GM18907 (cell line): Measurements from ENCODE around the gene ZNRF1.

Experiments
- ATAC-seq: cut with Tn5 transposase; IDR thresholded peaks from one replicate; pipeline ENCODE4 v1.9.1; 2021; ENCODE audit warnings: mild to moderate bottlenecking, moderate library complexity; ENCODE audit not compliant: unreplicated experiment

The ZNRF1 gene

GRCh38 chr16:75058806-75059205 is 60.0 kb downstream of the ZNRF1 start:
- ATAC-seq: no peak

GRCh38 chr16:75059411-75059810 is 60.6 kb downstream of the ZNRF1 start:
- ATAC-seq: no peak

- no peak for ATAC-seq
These were observed 61.9 kb downstream of the ZNRF1 start for GRCh38 chr16:75060723-75061122.

GRCh38 chr16:75061669-75062068 is 62.8 kb downstream of the ZNRF1 start:
- no peak for ATAC-seq

DNA sequence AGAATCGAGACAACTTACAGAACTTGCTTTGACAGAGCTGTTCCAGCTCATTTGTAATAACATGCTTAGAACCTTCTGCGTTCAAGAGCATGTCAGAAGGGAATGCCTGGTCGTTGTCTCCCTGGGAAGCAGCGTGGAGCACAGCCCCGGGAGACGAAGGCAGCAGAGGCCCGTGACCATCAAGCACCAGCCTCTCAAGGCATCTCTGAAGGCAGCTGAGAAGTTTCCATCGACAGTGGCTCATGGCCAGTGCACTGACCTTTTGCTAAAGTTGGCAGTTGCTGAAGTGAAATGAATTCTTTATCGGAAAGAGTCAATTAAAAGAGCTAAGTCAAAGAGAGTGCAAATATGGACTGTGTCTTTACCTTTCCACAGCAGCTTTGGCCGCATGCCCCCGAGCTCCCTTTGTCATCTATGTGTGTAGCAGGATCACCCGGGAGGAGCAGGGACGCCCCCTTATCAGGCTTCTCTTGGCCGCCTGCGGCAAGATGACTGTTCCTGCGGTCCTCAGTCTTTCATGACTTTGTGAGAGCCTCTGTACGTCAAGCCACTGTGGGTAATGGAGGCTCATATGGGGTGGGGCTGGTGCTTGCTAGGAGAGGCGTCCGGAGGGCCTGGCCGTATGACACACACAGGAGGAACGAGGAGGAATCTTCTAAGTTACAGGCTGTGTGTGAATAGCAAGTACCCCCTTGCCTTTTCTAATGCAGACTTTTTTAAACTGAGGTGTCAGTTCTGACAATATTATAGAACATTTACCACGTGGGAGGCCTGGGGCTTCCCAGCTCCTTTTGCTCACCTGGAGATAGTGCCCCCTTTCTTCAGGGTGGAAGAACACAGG is 63.5 kb downstream of the ZNRF1 start:
- no peak for ATAC-seq

GRCh38 chr16:75062976-75063346 is 64.1 kb downstream of the ZNRF1 start:
- no peak for ATAC-seq

DNA sequence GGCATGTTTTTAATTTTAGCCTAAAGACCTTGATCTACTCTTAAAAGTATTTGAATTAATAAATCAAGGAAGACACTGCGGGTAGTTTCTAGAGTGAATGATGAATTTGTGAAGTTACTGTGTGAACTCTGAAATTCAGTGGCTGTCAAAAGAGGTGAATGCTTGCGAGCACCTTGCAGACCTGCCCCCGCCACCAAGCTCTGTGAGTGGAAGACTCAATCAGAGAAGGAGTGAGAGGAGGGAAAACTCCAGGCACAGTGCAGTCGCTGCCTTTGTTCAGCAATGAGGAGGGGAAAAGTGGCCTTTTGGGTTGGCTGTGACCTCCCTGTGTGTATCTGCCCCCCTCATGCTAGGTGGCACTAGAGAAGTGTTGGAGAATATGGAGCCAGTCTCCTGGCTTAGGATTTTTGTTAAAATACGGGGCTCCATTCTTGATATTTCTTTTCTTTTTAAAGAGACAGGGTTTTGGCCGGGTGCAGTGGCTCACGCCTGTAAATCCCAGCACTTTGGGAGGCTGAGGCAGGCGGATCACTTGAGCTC is 64.8 kb downstream of the ZNRF1 start:
- ATAC-seq: no peak

- ATAC-seq: no peak
These were observed 65.8 kb downstream of the ZNRF1 start for GRCh38 chr16:75064403-75065148.

GRCh38 chr16:75065149-75065505 is 66.3 kb downstream of the ZNRF1 start:
- no peak for ATAC-seq

DNA sequence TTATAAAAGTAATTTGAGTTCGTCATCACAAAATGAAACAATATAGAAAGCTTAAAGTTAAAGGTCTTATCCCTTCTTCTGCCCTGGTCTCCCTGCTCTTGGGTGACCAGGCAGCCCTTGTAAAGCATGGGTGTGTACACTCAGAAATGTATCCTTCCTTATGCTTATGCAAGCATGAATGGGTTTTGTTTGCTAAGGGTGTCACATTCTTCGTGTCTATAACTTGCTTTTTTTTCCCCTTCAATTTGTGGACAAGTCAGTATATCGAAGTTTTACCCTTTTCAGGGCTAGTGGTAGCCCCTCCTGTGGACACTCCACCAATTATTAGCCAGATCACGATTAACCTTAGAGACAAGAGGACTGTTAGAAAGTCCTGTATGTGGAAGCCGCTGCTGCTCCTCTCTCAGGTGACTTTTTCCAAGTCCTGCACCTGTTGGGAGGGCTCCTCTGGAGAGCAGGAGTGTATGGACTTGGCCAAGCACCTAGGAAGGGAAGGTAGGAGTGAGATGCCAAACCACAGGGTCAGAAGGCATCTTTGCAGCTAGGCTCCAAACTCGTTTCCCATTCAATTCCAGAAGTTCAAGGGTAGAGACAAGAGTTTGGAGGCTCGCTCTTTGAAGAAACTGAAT is 66.8 kb downstream of the ZNRF1 start:
- no peak for ATAC-seq

DNA sequence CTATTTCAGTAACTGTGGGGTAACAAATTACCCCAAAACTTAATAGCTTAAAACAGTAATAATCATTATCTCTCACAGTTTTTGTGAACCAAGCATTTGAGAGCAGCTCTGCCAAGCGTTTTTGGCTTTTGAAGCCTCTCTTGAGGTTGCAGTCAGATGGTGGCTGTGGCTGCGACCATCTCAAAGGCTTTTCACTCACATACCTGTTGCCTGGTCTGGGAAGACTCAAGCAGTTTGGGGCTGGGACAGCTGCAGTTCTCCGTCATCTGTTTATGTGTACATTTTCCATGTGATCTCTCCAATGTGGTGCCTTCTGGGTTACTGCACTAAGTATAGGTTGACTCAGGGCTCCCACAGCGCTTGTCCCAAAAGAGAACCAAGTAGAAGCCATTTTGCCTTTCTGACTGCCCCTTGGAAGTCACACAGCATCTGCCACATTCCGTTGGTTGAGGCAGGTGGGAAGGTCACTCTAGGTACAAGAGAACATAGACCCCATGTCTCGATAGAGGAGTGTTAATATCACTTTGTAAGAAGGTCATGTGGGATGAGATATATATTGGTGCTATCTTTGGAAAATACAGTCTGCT is 68.1 kb downstream of the ZNRF1 start:
- ATAC-seq: no peak

DNA sequence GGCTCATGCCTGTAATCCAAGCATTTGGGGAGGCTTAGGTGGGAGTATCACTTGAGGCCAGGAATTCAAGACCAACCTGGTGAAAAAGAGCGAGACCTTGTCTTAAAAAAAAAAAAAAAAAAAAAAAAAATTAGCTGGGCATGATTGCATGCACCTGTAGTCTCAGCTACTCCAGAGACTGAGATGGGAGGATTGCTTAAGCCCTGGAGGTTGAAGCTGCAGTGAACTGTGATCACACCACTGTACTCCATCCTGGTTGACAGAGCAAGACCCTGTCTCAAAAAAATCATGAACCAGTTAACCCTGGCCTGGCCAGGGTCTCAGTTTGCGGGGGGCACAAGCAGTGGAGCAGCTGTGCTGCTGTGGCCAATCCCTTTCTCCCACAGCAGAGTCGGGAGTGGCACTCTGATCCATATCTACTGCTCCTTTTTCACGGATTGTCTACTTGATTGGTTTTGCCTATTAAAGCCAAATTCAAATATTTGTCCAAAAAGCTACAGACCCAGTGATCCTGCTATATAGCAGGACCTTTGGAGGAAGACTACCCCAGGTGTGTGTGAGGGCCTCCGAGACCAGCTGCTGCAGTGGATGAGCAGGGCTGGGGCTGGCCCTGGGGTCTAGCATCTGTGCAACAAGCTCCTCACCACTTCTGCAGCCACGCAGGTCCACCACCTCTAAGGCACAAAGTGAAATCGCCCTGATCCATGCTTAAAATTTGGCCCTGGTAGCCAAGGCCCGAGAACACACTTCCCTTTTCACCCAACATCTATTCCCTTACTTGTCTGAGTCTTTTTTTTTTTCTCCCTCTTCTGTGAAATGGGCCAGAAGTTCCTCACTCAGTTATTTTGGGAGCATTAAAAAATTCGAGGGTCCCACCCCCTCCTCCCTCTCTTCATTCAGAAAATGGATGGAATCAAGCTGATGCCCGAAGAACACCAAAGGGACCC is 69.5 kb downstream of the ZNRF1 start:
- ATAC-seq: no peak

DNA sequence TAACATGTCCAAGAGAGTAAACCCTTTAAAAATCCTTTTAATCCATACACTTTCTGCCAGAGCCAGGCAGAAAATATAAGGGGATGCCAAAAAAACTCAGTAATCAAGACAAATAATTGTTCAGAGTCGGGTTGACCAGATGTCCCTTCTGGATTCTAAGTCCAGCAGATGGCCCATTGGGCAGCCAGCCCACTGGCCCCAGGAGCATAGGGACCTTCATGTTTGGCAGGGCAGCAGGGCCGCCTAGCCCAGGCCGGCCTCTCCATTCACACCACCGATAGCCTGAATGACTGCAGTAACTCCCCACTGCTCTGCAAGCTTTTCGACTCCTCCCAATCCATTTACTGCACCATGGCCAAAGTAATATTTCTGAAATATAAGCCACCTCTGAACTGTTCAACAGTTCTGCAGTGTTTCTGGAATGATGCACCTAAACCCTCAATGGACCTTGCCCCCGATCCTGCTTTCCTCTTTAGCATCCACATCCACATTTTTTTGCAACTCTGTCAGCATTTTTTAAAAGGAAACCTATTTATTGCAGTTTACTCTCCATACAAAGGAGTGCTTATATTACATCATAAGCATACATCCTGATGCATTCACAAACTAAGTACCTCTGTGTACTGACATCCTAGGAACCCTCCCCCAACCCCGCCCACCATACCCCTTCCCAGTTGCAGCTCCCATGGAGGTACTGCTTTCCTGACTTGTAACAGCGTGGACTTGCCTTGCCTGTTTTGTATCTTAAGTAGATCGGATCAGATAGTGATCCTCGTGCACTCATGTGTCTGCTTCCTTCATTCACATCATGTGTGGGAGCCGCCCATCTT is 71.4 kb downstream of the ZNRF1 start:
- ATAC-seq: no peak

GRCh38 chr16:75071621-75072020 is 72.8 kb downstream of the ZNRF1 start:
- ATAC-seq: no peak

DNA sequence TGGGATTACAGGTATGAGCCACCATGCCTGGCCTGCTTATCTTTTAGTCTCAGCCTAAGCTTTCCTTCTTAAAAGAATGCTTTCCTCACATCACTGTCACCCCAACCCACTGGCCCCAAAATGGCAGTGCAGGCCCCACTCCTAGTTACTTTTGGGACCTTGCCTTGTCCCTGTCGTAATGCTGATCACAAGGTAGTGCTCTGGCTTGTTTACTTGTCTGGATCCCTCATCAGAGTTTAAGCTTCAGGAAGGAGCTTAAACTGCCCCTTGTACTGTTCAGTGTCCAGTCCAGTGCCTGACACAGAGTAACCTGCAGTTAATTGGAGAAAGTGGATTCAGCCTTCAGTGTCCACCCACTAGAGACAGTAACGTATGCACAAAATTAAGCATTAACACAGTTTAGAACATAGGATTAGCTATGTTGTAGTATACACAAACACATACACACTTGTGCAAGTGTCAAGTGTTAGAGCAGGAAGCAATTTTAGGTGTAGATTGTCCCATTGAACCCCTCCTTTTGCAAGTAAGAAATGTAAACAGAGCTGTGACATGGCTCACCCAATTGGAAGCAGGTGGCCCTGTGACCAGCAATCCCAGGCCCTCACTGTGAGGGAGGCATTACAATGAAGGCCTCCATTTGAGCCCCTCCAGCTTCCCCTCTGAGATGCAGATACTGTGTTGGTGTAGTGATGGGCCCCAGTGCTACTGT is 73.6 kb downstream of the ZNRF1 start:
- ATAC-seq: no peak

GRCh38 chr16:75073545-75074303 is 74.9 kb downstream of the ZNRF1 start:
- ATAC-seq: no peak

GRCh38 chr16:75074304-75074793 is 75.5 kb downstream of the ZNRF1 start:
- ATAC-seq: no peak
